SKM-1 treated with dmso at 0.1 percent for 144 hours (cell line): ENCODE data around the gene DTD1.
"Not testable (repeated sequence)": the region's sequence is repeated elsewhere in the genome, so short reads cannot be mapped to it uniquely, and the experiment has no call there.

Experiments used
- DNase-seq: peaks from one replicate; lab custom pipeline; 2025; ENCODE audit not compliant: unreplicated experiment; lab: John Stamatoyannopoulos, UW

Gene DTD1

DNA sequence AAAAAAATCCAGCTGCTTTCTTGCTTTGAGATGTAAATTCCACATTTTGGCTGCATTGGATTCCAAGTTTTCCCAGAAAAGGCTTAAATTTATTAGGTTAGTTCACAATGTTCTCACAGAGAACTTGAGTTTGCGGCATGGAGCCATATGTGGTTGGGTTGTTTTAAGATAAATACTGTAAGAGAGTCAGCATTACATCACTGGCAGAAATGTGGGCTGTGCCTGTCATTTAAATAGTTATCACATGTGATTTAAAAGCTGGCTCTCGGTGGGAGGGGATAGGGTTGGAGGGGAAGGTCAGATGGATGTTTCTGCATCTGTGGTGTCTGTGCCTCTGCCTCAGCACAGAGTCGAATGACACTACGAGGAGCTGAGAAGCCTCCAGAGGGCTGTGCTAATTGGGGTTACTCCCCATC lies 151.9 kb downstream of the DTD1 start:
- DNase-seq: no peak

DNA sequence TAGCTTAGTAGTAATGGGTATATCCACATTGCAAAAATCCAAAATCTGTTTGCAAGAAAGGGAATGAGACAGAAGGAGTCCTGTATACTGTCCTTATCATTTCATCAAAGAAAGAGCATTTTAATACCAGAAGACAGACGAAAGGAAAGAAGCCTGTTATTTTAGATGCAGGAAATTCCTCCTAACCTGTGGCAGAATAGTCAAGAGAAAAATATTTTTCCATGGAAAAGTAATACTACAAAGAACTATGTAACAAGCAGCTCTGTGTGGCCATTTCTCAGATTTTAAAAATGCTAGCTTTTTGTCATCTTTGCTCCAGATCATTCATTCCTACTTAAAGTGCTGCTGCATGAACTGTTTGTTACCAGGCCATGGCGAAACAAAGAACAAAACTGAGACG lies 152.9 kb downstream of the DTD1 start:
- no peak for DNase-seq

GRCh38 chr20:18742841-18743240 lies 155.0 kb downstream of the DTD1 start:
- no peak for DNase-seq

DNA sequence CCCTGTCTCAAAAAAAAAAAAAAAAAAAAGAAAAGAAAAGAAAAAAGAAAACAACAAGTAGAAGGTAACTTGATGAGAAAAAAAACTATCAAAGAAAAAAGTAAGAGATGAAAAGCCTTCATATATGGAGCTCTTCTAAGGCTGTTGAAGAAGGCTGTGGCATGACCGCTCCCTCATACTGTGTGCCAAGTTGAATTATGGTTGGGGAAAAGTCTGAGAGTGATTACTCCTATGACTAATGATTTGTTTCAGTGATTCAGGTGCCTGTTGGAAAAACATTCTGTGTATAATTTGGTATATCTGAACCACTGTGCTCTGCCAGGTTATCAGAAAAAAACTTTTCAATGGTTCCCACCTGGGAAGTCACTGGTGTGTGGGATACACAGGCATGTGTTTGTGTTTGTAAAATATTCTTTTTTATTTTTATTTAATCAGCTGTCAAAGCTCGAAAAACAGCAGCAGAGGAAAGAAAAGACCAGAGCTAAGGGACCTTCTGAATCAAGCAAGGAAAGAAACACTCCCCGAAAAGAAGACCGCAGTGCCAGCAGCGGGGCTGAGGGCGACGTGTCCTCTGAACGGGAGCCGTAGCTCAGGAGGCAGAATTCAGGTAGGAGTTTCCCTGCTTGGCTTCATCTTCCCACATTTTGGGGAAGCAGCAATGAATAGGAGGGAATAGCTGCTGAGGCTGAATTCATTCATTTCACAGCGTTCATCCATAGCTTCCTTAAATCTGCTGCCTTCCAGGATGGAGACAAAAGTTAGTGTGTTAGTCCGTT lies 156.0 kb downstream of the DTD1 start:
- DNase-seq: no peak

DNA sequence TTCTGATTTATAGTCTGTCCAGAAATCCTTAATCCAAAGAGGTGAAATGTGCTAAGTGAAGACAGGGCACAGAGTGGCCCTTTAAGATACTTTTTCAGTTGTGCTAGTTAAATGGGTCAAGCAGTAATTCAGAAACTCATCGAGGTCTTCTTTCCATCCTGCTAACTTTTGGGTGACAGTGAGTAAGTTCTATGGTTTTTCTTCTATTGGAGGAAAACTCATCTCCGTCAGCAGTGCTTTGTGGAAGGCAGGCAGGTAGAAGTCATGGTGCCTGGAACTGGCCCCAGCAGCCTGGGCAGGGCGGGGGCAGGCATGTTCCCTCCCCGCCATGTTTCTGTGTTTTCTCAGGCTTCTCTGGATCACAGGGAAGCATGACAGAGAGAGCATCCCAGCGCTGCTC lies 159.2 kb downstream of the DTD1 start:
- DNase-seq: no peak

GRCh38 chr20:18748987-18749386 lies 161.1 kb downstream of the DTD1 start:
- no peak for DNase-seq

DNA sequence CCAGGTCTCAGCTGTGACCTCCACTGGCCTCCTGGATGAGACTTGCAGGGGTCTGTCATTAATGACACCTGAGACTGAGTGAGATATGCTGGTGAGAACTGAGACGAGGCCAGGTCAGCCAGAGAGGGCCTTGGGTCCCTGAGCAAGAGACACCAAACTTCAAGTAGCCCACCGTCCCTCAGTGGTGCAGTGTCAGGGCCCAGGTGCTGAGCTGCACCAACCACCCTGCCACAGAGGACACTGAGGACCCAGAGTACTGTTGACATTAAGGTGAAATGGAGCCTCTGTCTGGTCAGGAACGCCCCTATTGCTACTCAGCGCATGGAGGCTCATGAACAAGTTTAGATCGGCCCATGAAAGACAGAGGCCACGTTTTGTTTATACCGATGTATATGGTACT lies 161.7 kb downstream of the DTD1 start:
- no peak for DNase-seq

DNA sequence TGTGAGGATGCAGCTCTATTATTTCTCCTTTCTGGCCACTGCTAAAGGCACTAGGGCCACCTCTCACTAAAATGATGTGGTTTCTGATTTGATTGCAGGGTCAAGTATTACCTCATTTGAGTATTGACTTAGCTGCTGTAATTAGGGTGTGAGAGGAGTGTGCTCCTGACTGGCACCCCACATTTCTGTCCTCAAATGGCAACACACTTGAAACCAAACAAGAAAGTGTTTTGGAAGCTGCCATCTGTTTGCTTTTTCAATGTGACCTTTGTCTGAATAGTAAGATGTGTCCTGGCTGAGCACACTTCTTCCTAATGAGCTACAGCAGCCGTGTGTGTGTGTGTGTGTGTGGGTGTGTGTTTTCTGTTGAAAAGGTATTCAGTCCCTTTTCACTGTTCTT lies 162.9 kb downstream of the DTD1 start:
- no peak for DNase-seq

DNA sequence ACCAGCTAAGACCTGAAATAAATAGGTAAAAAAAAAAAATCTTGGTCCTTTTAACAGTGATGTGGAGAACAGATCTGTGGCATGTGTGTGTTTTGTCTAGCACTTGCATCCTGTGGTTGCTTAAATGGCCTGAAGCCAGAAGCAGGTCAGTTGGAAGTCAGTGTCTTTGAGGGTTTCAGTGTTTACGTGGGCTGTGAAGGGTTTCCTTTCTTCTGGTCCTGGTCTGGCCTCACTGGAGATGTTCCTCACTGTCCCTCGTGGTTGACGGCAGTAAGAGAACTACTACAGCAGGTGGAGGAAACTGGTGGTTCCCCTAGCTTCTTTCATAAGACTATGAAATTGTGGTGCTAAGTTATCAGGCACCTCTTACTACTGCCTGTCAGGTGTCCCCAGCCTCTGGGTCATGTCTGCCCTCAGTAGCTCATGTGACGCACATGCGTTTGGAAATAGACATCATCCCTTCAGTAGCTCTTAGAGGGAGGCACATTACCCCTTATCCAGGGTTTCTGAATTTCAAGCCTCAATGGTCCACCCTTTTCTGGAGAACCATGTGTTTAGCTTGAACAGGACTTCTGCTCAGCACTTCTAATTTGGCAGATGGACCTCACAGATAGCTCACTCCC lies 166.3 kb downstream of the DTD1 start:
- DNase-seq: no peak

GRCh38 chr20:18754653-18755045 lies 166.8 kb downstream of the DTD1 start:
- DNase-seq: no peak

GRCh38 chr20:18760852-18761251 lies 173.0 kb downstream of the DTD1 start:
- not testable (repeated sequence) for DNase-seq

- DNase-seq: no peak
These were observed 179.8 kb downstream of the DTD1 start for GRCh38 chr20:18767676-18768075.

DNA sequence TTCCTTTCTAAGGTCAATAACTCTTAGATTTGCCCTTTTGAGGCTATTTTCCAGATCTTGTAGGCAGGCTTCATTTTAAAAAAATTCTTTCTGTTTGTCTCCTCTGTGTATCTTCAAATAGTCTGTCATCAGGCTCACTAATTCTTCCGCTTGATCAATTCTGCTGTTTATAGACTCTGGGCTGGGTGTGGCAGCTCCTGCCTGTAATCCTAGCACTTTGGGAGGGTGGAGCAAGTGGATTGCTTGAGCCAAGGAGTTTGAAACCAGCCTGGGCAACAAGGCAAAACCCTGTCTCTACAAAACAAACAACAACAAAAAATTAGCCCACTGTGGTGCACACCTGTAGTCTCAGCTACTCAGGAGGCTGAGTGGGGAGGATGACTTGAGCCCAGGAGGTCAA lies 185.7 kb downstream of the DTD1 start:
- no peak for DNase-seq

GRCh38 chr20:18774207-18774606 lies 186.4 kb downstream of the DTD1 start:
- no peak for DNase-seq

DNA sequence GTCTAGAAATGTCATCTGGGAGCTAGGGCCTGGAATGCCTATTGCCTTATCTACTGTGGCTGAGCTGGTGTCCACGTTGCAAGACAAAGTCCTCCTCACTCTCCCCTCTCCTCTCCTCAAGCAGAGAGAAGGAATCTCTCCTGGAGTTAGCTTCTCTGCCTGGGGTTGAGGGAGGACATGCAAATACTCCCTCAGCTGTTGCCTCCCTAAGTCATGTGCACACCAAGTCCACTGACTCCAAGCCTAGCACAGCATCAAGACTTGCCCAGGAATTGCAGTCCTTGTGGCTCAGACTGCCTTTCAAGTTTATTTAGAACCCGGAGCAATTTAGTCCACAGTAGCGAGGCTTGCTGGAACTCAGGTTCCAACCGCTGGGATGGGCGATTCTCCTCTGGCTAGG lies 187.8 kb downstream of the DTD1 start:
- no peak for DNase-seq

DNA sequence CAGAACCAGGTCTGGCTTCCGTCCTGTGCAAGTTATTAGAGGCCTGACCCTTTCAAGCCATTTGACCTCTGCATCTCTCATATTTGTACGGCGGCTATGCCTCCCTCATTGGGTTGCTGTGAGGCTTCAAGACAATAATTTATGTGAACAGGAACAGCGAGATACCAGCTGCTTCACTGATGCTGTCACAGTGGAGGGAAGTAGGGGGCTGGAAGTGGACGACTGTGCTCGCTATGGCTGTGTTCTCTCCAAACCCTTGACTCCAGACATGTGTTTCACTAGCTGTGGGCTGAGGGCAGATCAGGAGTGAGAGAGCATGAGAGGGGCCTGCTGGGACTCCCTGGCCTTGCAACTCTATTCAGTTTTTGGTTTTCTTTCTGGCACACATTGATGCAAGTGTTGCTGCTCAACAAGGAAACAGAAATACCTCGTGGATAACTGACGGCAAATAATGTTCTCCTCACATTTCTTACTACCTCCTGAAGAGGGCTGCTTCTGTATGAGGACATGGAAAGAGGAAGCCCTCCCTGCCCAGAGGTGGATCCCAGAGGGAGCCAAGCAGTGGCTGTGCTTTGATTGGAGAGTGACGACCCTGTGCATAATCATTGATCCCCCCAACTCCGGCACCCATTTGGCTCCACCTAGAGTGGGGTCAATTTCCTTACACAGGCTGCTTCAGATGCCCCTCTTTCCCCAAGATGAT lies 191.0 kb downstream of the DTD1 start:
- no peak for DNase-seq

GRCh38 chr20:18780385-18781130 lies 192.7 kb downstream of the DTD1 start:
- DNase-seq: no peak

DNA sequence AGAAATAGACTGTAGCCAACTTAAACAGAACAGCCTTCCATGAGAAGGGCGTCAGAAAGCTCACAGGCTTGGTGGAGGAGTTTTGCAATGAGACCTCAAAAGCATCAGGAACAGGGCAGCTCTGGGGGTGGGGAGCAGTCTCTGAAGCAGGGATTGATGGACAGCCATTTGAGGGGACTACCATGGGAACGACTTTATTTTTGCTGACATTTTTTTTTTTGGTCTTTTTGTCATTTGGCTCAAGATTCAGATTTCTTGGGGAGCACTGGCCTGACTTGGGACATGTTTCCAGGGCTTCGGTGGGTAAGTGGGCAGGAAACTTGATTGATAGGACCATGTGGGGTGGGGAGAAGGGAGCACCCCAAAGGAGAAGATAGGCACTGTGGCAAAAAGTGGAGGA lies 193.7 kb downstream of the DTD1 start:
- no peak for DNase-seq

GRCh38 chr20:18783385-18783959 lies 195.6 kb downstream of the DTD1 start:
- no peak for DNase-seq

- DNase-seq: not testable (repeated sequence)
These were observed 199.2 kb downstream of the DTD1 start for GRCh38 chr20:18787046-18787445.

GRCh38 chr20:18788021-18788420 lies 200.2 kb downstream of the DTD1 start:
- DNase-seq: no peak
